ENCODE data around the gene SRPRB.

Gene SRPRB

GRCh38 chr3:133870822-133871221, 65.2 kb downstream of the SRPRB start:
- no peak for TF ChIP-seq CTCF (conservative IDR thresholded peaks at IDR 0.05)
- TF ChIP-seq ZFX (IDR thresholded peaks at IDR 0.05) = no peak
- H3K27ac ChIP-seq = no peak overlapping the region
